COR-L47 (cell line): Measurements from ENCODE around the gene MAPK7.

Experiments used
- DNase-seq: peaks from one replicate; lab custom pipeline; 2025; lab: John Stamatoyannopoulos, UW

Gene MAPK7

DNA sequence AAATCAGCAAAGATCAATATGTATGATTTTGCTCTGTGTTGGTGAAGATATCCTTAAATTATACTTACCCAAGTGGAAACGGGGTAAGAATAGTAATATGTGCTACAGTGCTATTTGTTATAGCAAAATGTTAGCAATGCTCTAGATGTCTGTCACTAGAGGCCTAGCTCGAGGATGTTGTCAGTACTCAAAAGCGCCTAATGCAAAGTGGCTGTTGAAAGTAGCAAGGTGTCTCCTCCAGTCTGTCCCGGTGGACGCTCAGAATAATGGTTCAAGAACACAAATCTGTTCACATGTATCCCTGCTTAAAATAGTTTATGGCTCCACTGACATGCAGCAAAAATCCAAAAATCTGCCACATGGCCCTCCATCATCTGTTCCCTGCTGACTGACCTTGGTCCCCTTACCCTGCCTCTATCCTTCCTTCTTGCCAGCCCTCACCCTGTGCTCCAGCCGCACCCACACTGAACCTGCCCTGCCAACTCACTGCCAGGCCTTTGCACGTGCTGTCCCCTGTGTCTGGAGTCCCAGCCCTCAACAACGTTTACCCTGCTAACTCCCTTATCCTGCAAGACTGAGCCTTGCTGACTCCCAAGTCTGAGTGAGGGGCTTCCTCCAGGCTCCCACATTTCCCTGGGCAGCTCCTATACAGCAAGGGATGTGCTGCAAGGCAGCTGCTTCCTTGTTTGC lies 23.2 kb downstream of the MAPK7 start:
- DNase-seq: no peak

DNA sequence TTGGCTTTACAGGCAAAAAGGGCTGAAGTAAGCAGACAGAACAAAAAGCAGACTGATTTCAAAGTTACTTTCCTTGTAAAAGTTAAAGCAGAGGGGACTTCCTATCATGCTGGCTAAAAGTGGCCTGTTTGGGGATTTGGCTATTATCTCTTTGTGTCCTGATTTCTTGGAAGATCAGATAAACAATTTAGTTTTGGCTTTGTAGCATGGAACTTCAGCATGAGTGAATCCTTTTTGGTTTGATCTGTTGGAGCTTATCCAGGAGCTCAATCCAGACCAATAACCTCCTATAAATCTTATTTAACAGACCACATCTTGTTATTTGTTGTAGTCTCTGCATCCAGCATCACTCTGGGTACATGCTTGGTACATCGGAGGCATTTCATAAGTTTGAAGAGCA lies 23.9 kb downstream of the MAPK7 start:
- DNase-seq: no peak

DNA sequence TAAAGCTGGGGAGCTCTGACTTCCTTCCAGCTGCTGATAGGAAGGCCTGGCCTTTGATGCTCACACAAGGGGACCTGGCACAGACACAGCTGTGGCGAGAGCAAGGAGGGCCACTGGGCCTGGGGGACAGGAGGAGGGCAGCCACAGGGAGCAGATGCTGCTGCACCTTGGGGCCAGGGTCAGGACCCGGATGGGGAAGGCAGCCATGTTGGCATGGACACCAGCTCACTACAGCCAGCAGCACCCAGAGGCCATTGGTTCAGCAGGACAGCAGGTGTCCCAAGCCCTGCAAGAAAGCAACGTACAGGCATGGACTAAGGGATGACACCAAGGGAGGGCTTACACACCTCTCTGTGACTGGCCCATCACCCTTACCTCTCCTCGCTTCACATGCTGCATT lies 24.7 kb downstream of the MAPK7 start:
- DNase-seq: no peak

DNA sequence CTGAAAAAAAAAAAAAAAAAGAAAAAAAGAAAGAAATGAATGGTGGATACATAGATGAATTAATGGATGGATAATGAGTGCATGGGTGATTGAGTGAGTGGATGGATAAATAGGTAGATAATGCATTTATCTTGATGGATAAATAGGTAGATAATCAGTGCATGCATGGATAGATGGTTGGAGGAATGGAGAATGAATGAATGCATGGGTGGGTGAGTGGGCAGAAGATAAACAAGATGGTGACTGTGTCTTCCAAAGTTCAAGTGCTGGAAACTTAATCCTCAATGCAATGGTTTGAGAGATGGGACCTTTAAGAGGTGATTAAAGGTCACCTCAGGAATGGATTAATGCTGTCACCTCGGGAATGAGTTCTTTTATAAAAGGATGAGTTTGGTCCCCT lies 26.0 kb downstream of the MAPK7 start:
- no peak for DNase-seq

DNA sequence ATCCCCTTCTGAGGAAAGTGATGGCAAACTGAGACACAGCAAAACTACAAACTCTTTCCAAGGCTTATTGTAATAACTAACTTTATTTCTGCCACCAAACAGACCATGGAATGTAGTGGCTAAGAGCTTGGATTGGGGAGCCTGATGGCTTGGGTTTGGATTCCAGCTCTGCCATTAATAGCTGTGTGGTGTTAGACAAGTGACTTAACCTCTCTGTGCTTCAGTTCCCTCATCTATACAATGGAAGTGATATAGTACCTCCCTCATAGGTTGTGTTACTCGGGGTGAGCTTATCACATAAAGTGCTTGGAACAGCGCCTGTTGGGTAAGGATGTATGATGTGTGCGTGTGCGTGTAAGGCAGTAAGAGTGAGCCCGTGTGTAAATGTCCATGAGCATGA lies 26.8 kb downstream of the MAPK7 start:
- no peak for DNase-seq

DNA sequence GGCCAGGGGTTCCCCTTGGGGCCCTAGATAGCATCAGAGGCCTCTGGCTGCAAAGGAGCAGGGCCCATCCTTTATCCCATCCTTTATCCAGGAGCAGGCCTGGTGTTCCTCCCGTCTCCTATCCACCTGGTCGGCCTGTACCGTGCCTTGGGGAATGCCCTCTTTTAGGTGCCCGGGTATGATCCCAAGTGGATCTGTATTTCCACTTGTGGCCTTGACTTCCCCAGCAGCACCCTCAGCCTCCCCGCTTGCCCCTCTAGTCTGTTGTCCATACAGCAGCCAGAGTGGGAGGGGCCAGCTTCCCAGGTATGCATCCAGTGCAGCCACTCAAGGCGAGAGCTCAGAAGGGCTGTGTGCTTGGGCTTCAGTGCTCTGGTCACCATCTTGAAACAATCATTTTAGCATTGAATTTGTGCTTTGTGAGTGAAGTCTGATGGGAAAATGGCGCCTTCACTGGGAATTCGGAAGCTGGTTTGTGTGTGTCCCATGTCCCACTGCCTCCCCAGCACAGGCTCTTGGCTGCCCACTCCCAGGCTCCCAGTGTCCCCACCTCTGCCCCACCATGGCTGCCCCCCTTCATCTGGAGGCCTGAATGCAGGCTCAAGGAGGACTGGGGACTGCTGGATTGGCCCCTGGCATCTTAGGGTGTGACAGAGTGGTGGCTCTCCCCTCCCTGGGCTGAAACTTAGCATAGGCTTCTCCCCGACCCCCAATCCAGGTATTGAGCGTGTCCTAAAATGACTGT lies 29.5 kb downstream of the MAPK7 start:
- DNase-seq: no peak

DNA sequence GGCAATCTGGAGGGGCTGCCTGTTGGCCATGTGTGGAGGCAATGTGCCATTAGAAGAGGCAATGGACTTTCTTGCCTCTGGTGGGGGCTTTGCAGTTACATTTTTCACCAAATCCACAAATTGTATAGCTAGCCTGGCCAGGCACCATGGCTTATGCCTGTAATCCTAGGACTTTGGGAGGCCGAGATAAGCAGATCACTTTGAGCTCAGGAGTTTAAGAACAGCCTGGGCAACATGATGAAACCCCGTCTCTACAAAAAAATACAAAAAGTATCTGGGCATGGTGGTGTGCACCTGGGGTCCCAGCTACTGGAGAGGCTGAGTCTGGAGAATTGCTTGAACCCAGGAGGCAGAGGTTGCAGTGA lies 30.0 kb downstream of the MAPK7 start:
- no peak for DNase-seq

DNA sequence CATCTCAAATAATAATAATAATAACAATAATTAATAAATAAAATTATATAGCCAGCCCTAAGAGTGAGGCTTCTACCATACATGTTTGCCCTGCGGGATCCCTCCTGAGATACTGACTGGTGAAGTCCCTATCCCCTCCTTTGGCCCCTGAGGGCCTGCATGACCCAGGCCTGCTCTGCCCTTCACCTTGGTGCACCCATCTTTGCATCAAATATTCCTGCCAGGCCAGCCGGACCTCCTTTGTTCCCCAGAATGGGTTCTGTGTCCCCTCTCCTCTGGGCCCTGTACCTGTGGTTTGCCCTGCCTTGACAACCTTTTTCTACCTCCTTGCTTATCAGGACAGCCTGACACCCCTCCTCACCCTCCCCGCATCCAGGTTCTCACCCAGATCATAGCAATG lies 30.8 kb downstream of the MAPK7 start:
- DNase-seq: no peak

DNA sequence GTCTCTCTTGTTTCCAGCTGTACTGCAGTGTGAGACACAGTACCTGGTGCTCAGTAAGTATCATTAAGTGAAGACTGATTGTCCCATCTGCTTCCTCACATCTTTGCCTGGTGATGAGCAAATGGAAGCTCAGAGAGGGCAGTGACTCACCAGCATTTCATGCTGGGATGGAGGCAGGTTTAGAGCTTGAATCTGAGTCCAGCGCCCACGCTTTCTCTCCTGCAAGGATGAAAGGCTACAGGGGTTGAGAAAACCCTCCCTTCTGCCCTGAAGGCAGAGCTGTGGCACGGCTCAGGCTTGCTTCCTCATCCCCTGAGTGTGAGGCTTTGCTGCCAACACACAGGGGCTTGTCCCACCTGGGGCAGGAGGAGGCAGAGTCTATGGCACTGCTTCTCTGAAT lies 31.2 kb downstream of the MAPK7 start:
- no peak for DNase-seq

DNA sequence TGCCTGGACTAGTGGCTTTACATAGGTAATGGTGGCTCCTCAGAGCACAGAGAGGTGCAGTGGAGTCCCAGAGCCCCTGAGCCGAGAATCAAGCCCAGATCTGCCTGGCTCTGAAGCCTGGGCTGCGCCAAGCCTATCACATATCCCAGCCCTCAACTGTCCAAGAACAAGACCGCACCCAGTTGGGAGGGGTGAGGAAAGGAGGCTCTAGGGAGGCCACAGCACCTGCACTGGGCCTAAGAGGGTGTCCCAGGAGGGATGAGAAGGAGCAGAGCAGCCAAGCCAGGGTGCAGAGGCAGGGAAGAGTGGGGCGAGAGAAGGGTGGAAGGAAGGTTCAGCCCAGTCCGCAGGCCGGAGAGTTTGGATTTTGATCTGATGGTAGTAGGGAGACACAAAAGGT lies 31.8 kb downstream of the MAPK7 start:
- DNase-seq: no peak

DNA sequence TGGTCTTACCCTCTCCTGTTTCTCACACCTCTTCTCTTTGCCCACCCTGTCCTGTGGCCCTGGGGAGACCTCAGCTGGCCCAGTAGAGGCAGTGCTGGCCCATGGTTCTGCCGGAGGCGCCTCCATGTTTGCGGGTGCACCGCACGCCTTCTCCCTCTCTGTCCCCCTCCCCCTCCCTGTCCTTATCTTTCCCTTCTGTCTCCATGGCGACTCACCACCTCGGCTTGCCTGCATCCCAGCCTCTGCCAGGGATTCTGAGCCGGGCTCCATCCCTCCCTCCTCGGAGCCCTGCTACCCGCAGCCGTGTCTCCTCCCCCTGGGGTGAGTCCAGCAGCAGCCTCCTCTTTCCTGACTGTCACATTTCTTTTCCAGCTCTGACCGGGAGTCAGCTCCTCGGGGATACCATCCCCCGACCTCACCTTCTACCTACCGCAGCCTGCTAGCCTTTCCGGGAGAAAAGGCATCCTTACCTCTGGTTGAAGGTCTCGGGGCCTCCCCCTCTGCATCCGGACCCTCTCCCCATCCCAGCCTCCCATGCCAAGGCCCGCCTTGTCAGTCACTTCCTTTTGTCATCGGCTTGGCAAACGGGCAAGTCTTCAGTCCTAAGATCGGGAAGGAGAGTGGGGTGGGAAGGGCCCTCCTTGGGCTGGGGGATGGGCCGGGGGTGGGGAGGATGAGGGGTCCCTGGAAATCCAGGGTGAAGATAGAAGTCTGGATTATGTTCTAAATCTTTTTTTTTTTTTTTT lies 32.8 kb downstream of the MAPK7 start, which contains the start of gene RNF112:
TSS of gene RNF112 (plus strand) at position 358 of the 746 bp plus-strand sequence. CDS start at position 535, 177 bp downstream.
- DNase-seq: no peak

DNA sequence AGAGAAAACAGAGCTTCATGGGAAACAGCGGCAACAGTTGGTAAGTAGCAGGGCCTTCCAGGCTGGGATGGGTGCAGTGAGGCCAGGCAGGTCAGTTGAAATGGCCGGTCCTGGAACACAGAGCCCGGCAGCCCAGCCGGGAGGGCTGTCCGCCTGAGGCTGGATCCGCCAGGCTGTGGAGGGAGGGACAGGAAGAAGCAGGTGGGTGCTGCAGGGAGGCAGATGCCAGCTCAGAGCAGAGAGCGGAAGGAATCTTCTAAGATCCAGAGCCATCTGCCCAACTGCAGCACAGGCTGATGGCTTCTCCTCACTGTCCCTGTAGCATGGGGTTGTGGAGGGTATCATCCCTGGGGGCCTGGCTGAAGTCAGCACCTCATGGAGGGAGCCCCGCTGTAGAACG lies 33.3 kb downstream of the MAPK7 start:
- DNase-seq: no peak

DNA sequence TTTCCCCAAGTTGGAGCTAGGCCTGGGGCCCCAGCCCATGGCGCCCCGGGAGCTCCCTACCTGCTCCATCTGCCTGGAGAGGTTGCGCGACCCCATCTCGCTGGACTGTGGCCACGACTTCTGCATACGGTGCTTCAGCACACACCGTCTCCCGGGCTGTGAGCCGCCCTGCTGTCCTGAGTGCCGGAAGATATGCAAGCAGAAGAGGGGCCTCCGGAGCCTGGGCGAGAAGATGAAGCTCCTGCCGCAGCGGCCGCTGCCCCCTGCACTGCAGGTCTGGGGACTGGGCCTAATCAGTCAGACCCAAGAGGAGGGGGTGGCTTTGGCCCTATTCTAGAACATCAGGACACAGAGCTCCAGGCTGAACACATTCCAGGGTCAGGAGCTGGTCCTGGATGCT lies 34.2 kb downstream of the MAPK7 start:
- DNase-seq: no peak

DNA sequence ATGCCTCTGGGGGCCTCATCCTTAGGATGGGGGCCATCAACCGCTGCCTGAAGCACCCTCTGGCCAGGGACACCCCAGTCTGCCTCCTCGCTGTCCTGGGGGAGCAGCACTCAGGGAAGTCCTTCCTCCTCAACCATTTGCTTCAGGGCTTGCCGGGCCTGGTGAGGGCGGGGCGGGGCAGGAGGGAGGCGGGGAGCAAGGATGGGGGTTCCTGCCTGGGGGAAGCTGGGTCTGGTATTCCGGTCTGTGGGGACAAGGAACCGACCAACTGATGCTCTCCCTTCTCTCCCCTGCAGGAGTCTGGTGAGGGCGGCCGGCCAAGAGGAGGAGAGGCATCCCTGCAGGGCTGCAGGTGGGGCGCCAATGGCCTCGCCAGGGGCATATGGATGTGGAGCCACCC lies 34.7 kb downstream of the MAPK7 start:
- no peak for DNase-seq

DNA sequence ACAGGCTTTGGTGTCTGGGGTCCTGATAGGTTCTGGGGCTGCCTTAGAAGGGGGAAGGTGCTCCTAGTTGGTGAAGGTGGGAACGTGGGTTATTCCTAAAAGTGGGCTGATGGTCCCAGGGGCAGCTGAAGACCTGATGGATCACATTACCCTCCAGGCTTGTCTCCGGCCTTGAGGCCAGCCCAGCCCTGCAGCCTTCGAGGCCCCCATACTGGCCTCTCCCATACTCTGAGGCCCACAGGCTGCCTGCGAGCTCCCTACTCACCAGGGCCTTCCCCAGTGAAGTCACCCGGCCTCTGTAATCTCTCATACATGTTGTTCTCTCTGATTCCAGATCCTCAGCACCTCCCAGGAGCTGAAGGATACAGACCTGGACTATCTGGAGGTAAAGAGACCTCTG lies 35.5 kb downstream of the MAPK7 start:
- DNase-seq: no peak

DNA sequence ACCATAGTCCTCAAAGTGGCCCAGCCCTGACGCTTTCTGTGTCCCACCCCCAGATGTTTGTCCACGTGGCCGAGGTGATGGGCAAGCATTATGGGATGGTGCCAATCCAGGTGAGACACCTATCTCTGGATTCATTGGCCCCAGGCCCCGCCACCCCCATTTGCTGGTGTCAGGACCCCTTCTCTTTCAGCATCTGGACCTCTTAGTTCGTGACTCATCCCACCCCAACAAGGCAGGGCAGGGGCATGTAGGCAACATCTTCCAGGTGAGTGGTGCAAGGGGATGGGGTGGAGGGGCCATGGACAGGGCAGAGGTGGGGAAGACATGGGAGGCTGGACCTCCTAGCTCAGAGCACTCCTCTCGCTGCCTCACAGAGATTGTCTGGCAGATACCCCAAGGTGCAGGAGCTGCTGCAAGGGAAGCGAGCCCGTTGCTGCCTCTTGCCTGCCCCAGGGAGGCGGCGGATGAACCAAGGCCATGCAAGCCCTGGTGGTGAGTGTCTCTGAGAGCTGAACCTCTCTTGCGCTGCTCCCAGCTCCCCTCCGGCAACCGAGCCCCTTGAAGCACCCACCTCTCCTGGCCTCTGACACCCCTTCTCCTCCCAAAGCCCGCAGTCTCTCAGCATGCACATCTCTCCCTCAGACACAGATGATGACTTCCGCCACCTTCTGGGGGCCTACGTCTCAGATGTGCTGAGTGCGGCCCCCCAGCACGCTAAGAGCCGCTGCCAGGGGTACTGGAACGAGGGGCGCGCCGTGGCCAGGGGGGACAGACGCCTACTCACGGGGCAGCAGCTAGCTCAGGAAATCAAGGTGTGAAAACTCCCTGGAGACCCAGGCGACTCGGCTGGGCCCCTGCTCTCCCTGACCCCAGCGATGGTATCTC lies 36.3 kb downstream of the MAPK7 start:
- DNase-seq: no peak

DNA sequence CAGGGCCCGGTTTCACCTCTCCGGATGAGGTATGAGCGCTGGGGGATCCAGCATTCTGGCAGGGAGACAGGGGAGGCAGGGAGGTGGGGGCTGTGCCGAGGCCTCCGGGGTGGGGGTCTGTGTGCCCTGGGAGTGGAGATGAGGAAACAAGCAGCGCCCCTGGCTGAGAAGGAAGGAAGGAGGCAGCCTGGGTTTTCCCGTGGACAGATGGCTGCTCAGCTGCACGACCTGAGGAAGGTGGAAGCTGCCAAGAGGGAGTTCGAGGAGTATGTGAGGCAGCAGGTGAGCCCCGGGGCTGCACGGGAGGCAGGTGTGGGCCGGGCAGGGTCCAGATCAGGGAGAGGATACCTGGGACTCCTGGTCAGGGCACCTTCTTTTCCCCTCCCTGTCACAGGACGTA lies 37.0 kb downstream of the MAPK7 start:
- no peak for DNase-seq

DNA sequence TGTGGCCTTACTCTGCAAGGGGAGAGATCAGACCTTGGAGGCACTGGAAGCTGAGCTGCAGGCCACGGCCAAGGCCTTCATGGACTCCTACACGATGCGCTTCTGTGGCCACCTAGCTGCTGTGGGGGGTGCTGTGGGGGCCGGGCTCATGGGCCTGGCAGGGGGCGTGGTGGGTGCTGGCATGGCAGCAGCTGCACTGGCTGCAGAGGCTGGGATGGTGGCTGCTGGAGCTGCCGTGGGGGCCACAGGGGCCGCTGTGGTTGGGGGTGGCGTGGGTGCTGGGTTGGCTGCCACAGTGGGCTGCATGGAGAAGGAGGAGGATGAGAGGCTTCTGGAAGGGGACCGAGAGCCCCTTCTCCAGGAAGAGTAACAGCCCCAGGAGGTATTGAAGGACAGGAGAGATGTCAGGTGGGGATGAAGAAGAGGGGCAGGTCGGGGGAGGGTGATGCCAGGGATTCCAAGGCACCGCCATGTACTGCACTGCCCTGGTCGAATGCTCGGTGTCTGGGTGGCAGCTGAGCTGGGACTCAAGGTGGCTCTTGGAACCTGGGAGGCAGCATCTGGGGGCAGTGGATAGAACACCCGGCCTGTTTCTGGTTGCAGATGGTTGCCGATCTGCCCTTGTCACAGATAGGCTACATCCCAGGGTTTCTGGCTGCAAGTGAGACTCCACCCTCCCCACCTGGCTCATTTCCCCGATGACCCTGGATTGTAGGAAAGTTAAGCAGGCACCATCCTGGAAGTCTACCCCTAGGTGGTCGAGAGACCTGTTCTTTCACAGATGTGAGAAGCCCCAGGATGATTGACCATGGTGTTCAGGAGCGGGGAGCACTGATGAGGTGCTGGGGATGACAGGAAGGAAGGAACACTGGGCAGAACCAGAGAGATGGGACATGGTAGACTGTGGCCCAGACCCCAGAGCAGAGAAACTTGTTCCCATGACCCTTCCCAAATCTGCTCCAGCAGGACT lies 37.8 kb downstream of the MAPK7 start:
- no peak for DNase-seq

DNA sequence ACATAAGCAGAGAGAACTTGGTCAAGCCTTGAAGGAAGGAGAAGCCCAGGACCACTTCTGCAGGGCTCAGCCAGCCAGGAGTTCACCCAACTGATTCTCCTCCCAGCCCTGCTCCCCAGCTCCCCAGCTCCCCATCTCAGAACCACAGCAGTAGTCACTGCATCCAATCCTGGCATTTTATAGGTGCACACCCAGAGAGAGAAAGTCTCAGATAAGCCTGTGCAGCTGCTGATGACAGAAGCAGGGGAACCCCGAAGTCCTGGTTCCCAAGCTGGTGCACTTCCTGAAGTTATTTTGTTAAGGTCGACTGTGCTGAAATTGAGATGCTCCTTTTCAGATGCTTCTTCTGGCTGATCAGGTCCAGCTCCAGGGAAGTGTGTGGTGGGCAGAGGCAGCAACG lies 39.3 kb downstream of the MAPK7 start:
- DNase-seq: no peak

DNA sequence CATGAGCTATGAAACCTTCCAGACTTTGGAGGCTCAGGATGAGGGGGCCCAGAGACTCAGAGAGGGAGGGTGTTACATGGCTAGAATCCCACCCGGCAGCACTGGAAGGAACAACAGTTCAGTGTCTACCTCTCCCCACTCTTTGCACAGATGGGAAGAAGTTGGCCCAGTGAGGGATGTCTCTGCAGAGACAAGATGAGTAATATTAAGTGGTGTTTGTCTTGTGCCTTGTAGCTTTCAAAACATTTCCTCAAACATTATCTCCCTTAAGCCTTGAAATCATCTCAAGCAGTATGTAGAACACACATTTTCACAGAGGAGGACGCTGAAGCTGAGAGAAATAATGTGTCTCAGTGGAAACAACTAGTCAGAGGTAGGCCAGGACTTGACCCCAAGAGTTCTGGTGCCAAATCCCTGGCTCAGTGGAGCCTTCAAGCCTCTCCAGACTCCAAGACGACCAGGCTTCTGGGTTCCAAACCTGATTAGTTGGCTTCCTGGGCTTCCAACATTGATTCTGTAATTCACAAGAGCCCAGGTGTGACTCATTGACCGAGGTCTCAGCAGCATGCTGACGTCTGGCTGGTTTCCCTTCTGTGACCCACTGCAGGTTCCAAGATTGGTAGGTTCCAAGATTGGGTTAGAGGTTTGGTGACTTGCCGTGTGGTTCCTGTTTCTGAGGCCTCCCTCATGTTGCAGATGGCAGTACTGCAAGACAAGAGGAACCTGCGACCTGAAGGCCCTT lies 40.1 kb downstream of the MAPK7 start:
- no peak for DNase-seq
